SU-DHL-6 (cell line): ENCODE data around the gene GALNT14.

Source experiments
- CTCF ChIP-seq: fragments of 200-600 bp; sonication (generic); IDR thresholded peaks from one replicate; pipeline ENCODE4 v1.5.1; 2017; ENCODE audit warnings: antibody characterized with exemption, mild to moderate bottlenecking, low read length, moderate library complexity; ENCODE audit not compliant: insufficient read depth, poor library complexity, severe bottlenecking
- EZH2phosphoT487 ChIP-seq: fragments of 200-600 bp; sonication (generic), shearing (Covaris generic); conservative IDR thresholded peaks from 2 replicates; pipeline ENCODE4 v1.6.1; 2018; ENCODE audit warnings: mild to moderate bottlenecking, antibody characterized with exemption, low read length, moderate library complexity, mixed read lengths

- no peak for TF ChIP-seq EZH2phosphoT487
- no peak for TF ChIP-seq CTCF
These were observed 198.9 kb downstream of the GALNT14 start for GRCh38 chr2:30939364-30939763.
